H1 (cell line): Measurements from ENCODE around the gene SLC48A1. TPM values are rescaled to one million over a fixed set of nuclear protein-coding genes. Genes with fewer than 3 reads are reported as not detected.

Source experiments
- CBX5 ChIP-seq: fragments of 300-800, 300-1000 bp; sonication (generic); IDR thresholded peaks from 2 replicates; pipeline ENCODE4 v1.7.1; 2016; ENCODE audit warnings: antibody characterized with exemption, low read length, low read depth
- CTCF ChIP-seq, 3 experiments: IDR thresholded peaks; 1 replicate in 2 of 3; 2 replicates in 1 of 3; pipeline versions ENCODE4 v1.5.1 to v1.6.1; 2011; ENCODE audit warnings: low read length in 3 of 3, mild to moderate bottlenecking in 3 of 3, inconsistent platforms in 2 of 3, low read depth in 1 of 3, moderate library complexity in 1 of 3; ENCODE audit not compliant: insufficient read depth in 1 of 3; ENCODE audit errors: control extremely low read depth in 1 of 3
- GTF2F1 ChIP-seq: IDR thresholded peaks from 2 replicates; pipeline ENCODE4 v1.6.1; 2012; ENCODE audit warnings: low read depth, low read length, improper control_type of control experiment, borderline replicate concordance
- KDM1A ChIP-seq: fragments of 200-600, 300-600 bp; sonication (generic); IDR thresholded peaks from 2 replicates; pipeline ENCODE4 v1.7.1; 2016; ENCODE audit warnings: mild to moderate bottlenecking, low read length, borderline replicate concordance
- SP4 ChIP-seq: IDR thresholded peaks from 2 replicates; pipeline ENCODE4 v1.6.1; 2012; ENCODE audit warnings: low read length, inconsistent platforms
- TBP ChIP-seq: IDR thresholded peaks from 2 replicates; pipeline ENCODE4 v1.6.1; 2011; ENCODE audit warnings: low read depth, low read length, improper control_type of control experiment
- TEAD4 ChIP-seq: IDR thresholded peaks from 2 replicates; pipeline ENCODE4 v1.6.1; 2012; ENCODE audit warnings: low read depth, low read length, inconsistent platforms, mixed read lengths
- ZNF274 ChIP-seq: IDR thresholded peaks from 2 replicates; pipeline ENCODE4 v1.7.0; 2012; ENCODE audit warnings: low read length, borderline replicate concordance; ENCODE audit errors: extremely low read depth
- polyA plus RNA-seq, 7 experiments: library from polyadenylated mRNA; depleted of rRNA in 3 of 7; stranded (reverse) in 5 of 7; unstranded in 2 of 7; fragments of >200 nt in 5 of 7; fragments of 200-250 nt in 2 of 7; gene quantifications; 1 replicate in 5 of 7; 2 replicates in 1 of 7; 4 replicates in 1 of 7; pipeline versions ENCODE4 v1.2.1 to v1.2.3, GENCODE V29; 2011 to 2013; ENCODE audit warnings: missing spikeins in 2 of 7, mixed read lengths in 2 of 7
- total RNA-seq: library from RNA; stranded (reverse); fragmentation: NEBNext Ultra II Directional; extraction: Animal tissue kit (Norgen Biotek cat#: 25700); gene quantifications from 2 replicates; pipeline ENCODE4 v1.2.1, GENCODE V29; 2021
- TF ChIP-seq, protein P1 (sequence below): IDR thresholded peaks from 2 replicates; pipeline ENCODE4 v1.6.1; 2012; ENCODE audit warnings: inconsistent platforms
- TF ChIP-seq, protein P2 (sequence below): IDR thresholded peaks from 2 replicates; pipeline ENCODE4 v1.6.1; 2011; ENCODE audit warnings: low read depth, mild to moderate bottlenecking, low read length; ENCODE audit not compliant: insufficient read depth

Gene SLC48A1
- total and polyA plus RNA-seq, 2 of the 8 experiments (the other 6 are each of a cell fraction or from before 2014, with no cell fraction given) = 9.5 to 14.1 TPM

DNA sequence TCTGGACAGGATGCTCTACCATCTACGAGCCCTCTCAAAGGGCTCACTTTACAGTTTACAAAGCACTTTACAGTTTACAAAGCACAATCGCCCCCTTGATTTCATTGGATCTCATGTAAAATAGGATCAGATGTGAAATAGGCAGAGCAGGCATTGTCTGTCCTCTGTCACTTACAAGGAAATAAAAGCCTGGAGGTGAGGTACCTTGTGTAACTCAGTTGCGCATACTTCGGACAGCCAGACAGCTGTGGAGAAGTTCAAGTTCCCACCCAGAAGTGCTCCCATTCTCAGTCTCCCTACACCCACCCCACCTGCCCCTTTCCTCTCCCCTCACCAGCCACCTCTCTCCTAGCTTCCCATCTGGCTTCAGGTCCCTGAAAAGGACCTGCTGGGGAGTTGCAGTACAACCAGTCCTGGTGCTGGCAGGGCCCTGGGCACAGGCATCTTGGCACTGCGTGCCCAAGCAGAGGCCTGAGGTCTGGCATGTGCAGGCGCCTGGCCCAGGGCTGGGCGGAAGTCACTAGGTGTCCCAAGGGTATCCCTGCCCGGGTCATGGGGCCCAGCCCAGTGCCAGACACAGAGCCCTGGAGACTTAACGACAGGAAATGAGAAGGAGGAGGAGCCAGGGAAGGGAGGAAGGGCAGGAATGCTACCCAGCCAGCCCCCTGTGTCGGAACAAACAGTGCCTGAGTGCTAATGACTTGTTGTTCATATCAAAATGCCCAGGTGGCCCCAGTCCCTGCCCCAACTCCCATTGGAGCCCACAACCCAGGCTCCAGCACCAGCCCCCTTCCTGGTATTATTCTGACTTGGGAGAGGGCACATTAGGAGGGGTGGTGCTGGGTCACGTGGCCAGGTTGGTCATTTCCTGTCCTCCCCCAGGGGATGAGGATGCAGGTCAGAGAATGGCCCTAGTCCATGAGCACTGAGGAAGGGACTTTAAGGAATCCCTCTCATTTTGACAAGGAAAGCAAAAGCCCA is 19.7 kb upstream of the SLC48A1 start (continued):
- TF ChIP-seq ZNF274 = no peak
- TF ChIP-seq SP4 = no peak
- TF ChIP-seq CTCF (IDR thresholded peaks at IDR 0.05; ENCODE audit: control extremely low read depth in 1 of 3, insufficient read depth in 1 of 3, low read depth in 1 of 3, low read length in 3 of 3) = no peak
- no peak for TF ChIP-seq TBP
- no peak for TF ChIP-seq GTF2F1
- no peak for TF ChIP-seq CBX5
- TF ChIP-seq, protein P1, sequence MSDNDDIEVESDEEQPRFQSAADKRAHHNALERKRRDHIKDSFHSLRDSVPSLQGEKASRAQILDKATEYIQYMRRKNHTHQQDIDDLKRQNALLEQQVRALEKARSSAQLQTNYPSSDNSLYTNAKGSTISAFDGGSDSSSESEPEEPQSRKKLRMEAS = no peak
- peak; percentile 64 for TF ChIP-seq TEAD4
- TF ChIP-seq, protein P2, sequence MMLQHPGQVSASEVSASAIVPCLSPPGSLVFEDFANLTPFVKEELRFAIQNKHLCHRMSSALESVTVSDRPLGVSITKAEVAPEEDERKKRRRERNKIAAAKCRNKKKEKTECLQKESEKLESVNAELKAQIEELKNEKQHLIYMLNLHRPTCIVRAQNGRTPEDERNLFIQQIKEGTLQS = no peak
- no peak for TF ChIP-seq KDM1A
